GM12873 (cell line): ENCODE measurements around the gene PALD1.

Source experiments
- CTCF ChIP-seq: IDR thresholded peaks from 2 replicates; pipeline ENCODE4 v1.5.1; 2012; ENCODE audit warnings: low read depth, mild to moderate bottlenecking, moderate library complexity, low read length, control low read depth; ENCODE audit not compliant: insufficient read depth; ENCODE audit errors: missing control alignments

The PALD1 gene

GRCh38 chr10:70567603-70568002 lies 89.0 kb downstream of the PALD1 start:
- no peak for TF ChIP-seq CTCF

GRCh38 chr10:70568113-70568512 lies 89.5 kb downstream of the PALD1 start:
- TF ChIP-seq CTCF, result no peak

GRCh38 chr10:70568781-70569495 lies 90.4 kb downstream of the PALD1 start:
- TF ChIP-seq CTCF, result no peak

- TF ChIP-seq CTCF, result no peak
Observed at GRCh38 chr10:70571236-70571635, 92.7 kb downstream of the PALD1 start.

GRCh38 chr10:70571636-70572439 lies 93.3 kb downstream of the PALD1 start:
- TF ChIP-seq CTCF, result no peak

GRCh38 chr10:70573599-70574506 lies 95.3 kb downstream of the PALD1 start:
- no peak for TF ChIP-seq CTCF

- no peak for TF ChIP-seq CTCF
Observed at GRCh38 chr10:70575486-70575873, 96.9 kb downstream of the PALD1 start.
